GM18951 (cell line): Measurements from ENCODE around the gene ALLC.

Experiments used
- POLR2A ChIP-seq: IDR thresholded peaks from 4 replicates; pipeline ENCODE4 v1.6.1; 2011; ENCODE audit warnings: mild to moderate bottlenecking; ENCODE audit not compliant: insufficient read length, insufficient read depth; ENCODE audit errors: extremely low read depth
- in situ Hi-C: fragments of 300-500 bp; cut with MboI; formaldehyde crosslinking; loops from one replicate; pipeline ENCODE4 v1.12.0; 2022; ENCODE audit warnings: low sequenced_read_pairs, mixed read lengths, inconsistent platforms; ENCODE audit not compliant: unreplicated experiment

ALLC gene

GRCh38 chr2:3705782-3706181 lies 47.8 kb downstream of the ALLC start:
- in situ Hi-C loops: no loop called here
- no peak for TF ChIP-seq POLR2A

- in situ Hi-C loops: no loop called here
- no peak for TF ChIP-seq POLR2A
Measured at GRCh38 chr2:3706892-3707291, 48.9 kb downstream of the ALLC start.

- TF ChIP-seq POLR2A: no peak
- in situ Hi-C loops: no loop called here
Measured at GRCh38 chr2:3708576-3708975, 50.6 kb downstream of the ALLC start.

GRCh38 chr2:3709225-3709624 lies 51.2 kb downstream of the ALLC start:
- TF ChIP-seq POLR2A: no peak
- in situ Hi-C loops: no loop called here

GRCh38 chr2:3712424-3712823 lies 54.4 kb downstream of the ALLC start:
- no peak for TF ChIP-seq POLR2A
- in situ Hi-C loops: no loop called here

GRCh38 chr2:3712831-3713503 lies 55.0 kb downstream of the ALLC start:
- in situ Hi-C loops: no loop called here
- TF ChIP-seq POLR2A: no peak

GRCh38 chr2:3718679-3719078 lies 60.7 kb downstream of the ALLC start:
- in situ Hi-C loops: no loop called here
- TF ChIP-seq POLR2A: no peak

- TF ChIP-seq POLR2A: no peak
- in situ Hi-C loops: no loop called here
Measured at GRCh38 chr2:3725002-3725401, 67.0 kb downstream of the ALLC start.

- no peak for TF ChIP-seq POLR2A
- in situ Hi-C loops: no loop called here
Measured at GRCh38 chr2:3725458-3726250, 67.7 kb downstream of the ALLC start.

GRCh38 chr2:3726511-3726910 lies 68.5 kb downstream of the ALLC start:
- in situ Hi-C loops: no loop called here

GRCh38 chr2:3727397-3728045 lies 69.5 kb downstream of the ALLC start:
- TF ChIP-seq POLR2A: no peak
- in situ Hi-C loops: no loop called here

More at GRCh38 chr2:3726511-3726910, 68.5 kb downstream of the ALLC start:
- no peak for TF ChIP-seq POLR2A

GRCh38 chr2:3728104-3729054 lies 70.4 kb downstream of the ALLC start:
- TF ChIP-seq POLR2A: no peak
- in situ Hi-C loops: no loop called here

- TF ChIP-seq POLR2A: no peak
- in situ Hi-C loops: no loop called here
Measured at GRCh38 chr2:3729055-3729448, 71.1 kb downstream of the ALLC start.
